ENCODE results near the gene FOXN3. TPM values are rescaled to one million over a fixed set of nuclear protein-coding genes. Genes with fewer than 3 reads are reported as not detected.

The FOXN3 gene
- 114 and 125 TPM in 2 replicates for total RNA-seq (2021)
- long read RNA-seq, transcript FOXN3-219 (5 exons, 2,421 nt) = major isoform, 14 of 236 reads
- long read RNA-seq, partial matches to known transcripts = 7 of 236 reads
- long read RNA-seq, other reads (novel, unspliced or antisense) = 207 of 236 reads

GRCh38 chr14:89417091-89417464 lies at the start of gene FOXN3:
FOXN3 (minus strand) TSS chr14:89417233; CDS start chr14:89412476, 4,757 bp downstream.
- no peak within 1 kb of the TSS for H2BK120ac ChIP-seq (ENCODE audit: low read depth, low read length, poor library complexity, severe bottlenecking)
- no peak within 1 kb of the TSS for H2BK15ac ChIP-seq (ENCODE audit: low read depth, low read length)
- H3K56ac ChIP-seq (ENCODE audit: insufficient read length, low read depth, low read length) = no peak within 1 kb of the TSS
- H2BK20ac ChIP-seq (ENCODE audit: low read depth, low read length, poor library complexity, severe bottlenecking) = no peak within 1 kb of the TSS
- no peak within 1 kb of the TSS for H2AFZ ChIP-seq (ENCODE audit: low read length)
- peaks cover 32% of the 10 kb centered on the region; the same call in 1 of the 2 replicates for H3K79me2 ChIP-seq (ENCODE audit: insufficient read depth, low read length)
- H3K9me3 Mint-ChIP-seq = peaks cover 3 to 9% of the 10 kb centered on the region in 2 experiments; a peak in 4 of 5 replicates
- H3K27me3 Mint-ChIP-seq (ENCODE audit: low read depth) = no peaks in the 10 kb centered on the region
- peaks cover 3% of the 10 kb centered on the region for H3K79me1 ChIP-seq (ENCODE audit: insufficient read depth, low read depth, low read length, poor library complexity, severe bottlenecking)
- peaks cover 16% of the 10 kb centered on the region for H3K23me2 ChIP-seq (ENCODE audit: insufficient read length, low read depth, low read length, poor library complexity, severe bottlenecking)
- TF ChIP-seq CTCF (conservative IDR thresholded peaks at IDR 0.05) = no peak
- WGBS (ENCODE audit: extremely low coverage, insufficient read length, low lambda C conversion rate) = no CpG with 5 or more reads among the region's 54 CpGs
- peak within 1 kb of the TSS; percentile 86 to 90 for H3K4me3 Mint-ChIP-seq
- H3K27ac ChIP-seq (ENCODE audit: insufficient read length, low read depth, low read length) = no peak within 1 kb of the TSS
- H3T11ph ChIP-seq (ENCODE audit: low read length) = no peak within 1 kb of the TSS
- H3K36me3 Mint-ChIP-seq (ENCODE audit: insufficient read depth in 1 of 3, low read depth in 3 of 3) = peaks cover 27 to 34% (median 30%) of the 10 kb centered on the region in 3 experiments
- H4K8ac ChIP-seq (replicated peaks; ENCODE audit: insufficient read length, low read depth, low read length) = no peak within 1 kb of the TSS
- H3K4me1 Mint-ChIP-seq = peaks cover 38 to 49% of the 10 kb centered on the region in 2 experiments
- no peak within 1 kb of the TSS for H4K5ac ChIP-seq (ENCODE audit: insufficient read length, low read depth, low read length)
- H2AK5ac ChIP-seq (ENCODE audit: insufficient read length, low read length) = no peak within 1 kb of the TSS
- no peaks in the 10 kb centered on the region for H3K9me3 ChIP-seq (ENCODE audit: control insufficient read depth, low read depth, low read length)
- H3K4me1 ChIP-seq (ENCODE audit: insufficient read depth, low read length) = peaks cover 12% of the 10 kb centered on the region; the same call in 1 of the 2 replicates
- no peak within 1 kb of the TSS for H2BK5ac ChIP-seq (ENCODE audit: insufficient read length, low read length)
- no peak within 1 kb of the TSS for H3K23ac ChIP-seq (ENCODE audit: insufficient read length, low read depth, low read length)
- peak; percentile 87 for DNase-seq
- peak within 1 kb of the TSS; percentile 95 for H3K14ac ChIP-seq (ENCODE audit: insufficient read depth, low read length)
- no peak within 1 kb of the TSS for H2BK12ac ChIP-seq (ENCODE audit: insufficient read length, low read depth, low read length)
- peak within 1 kb of the TSS; percentile 77 for H3K4me2 ChIP-seq (ENCODE audit: insufficient read depth, insufficient read length, low read length)
- peak within 1 kb of the TSS; percentile 85 to 96 (median 89) for H3K27ac Mint-ChIP-seq
- H3K9ac ChIP-seq (ENCODE audit: extremely low read depth, insufficient read length, low read length) = peak within 1 kb of the TSS; percentile 63
- peak within 1 kb of the TSS; percentile 91 for H3K18ac ChIP-seq (ENCODE audit: insufficient read length, low read depth, low read length)
- no peak within 1 kb of the TSS for H4K91ac ChIP-seq (ENCODE audit: insufficient read length, low read depth, low read length)
- no peaks in the 10 kb centered on the region for H3K27me3 ChIP-seq (ENCODE audit: insufficient read depth, low read length)
- peaks cover 2% of the 10 kb centered on the region for H4K20me1 ChIP-seq (ENCODE audit: control insufficient read depth, insufficient read depth, insufficient read length)
- no peak within 1 kb of the TSS; the same call in 1 of the 2 replicates for H3K4ac ChIP-seq (ENCODE audit: low read depth, low read length)
